K562 (cell line): ENCODE measurements around the gene CCND3. TPM values are rescaled to one million over a fixed set of nuclear protein-coding genes. Genes with fewer than 3 reads are reported as not detected.

Experiments used
- BRF1 ChIP-seq: IDR thresholded peaks from 3 replicates; pipeline ENCODE4 v1.6.1; 2011; ENCODE audit warnings: borderline replicate concordance, mild to moderate bottlenecking; ENCODE audit not compliant: insufficient read length; ENCODE audit errors: extremely low read depth
- CREB1 ChIP-seq, 2 experiments: sonication (generic) in 1 of 2; formaldehyde crosslinking in 1 of 2; IDR thresholded peaks; 2 replicates each; pipeline versions ENCODE4 v1.6.1 to v1.8.0; 2012 to 2022; ENCODE audit warnings: inconsistent platforms in 1 of 2, mild to moderate bottlenecking in 1 of 2, missing genetic modification reagents in 1 of 2, moderate library complexity in 1 of 2
- EP400 ChIP-seq: fragments of 450-650 bp; IDR thresholded peaks from 2 replicates; pipeline ENCODE4 v1.6.1; 2017; ENCODE audit warnings: antibody characterized with exemption, mild to moderate bottlenecking, moderate library complexity
- ETV1 ChIP-seq: fragments of 450-650 bp; conservative IDR thresholded peaks from 2 replicates; pipeline ENCODE4 v1.6.1; 2016; ENCODE audit warnings: missing genetic modification characterization, control low read depth, low read depth, missing compliant biosample characterization
- HMGXB4 ChIP-seq: sonication (generic); formaldehyde crosslinking; IDR thresholded peaks from 2 replicates; pipeline ENCODE4 v1.8.1; 2023; ENCODE audit warnings: mild to moderate bottlenecking, missing genetic modification reagents
- MTA1 ChIP-seq: fragments of 450-650 bp; IDR thresholded peaks from 2 replicates; pipeline ENCODE4 v1.6.1; 2017; ENCODE audit warnings: borderline replicate concordance
- MYBL2 ChIP-seq, 2 experiments: fragments of 450-650 bp in 1 of 2; sonication (generic) in 1 of 2; formaldehyde crosslinking in 1 of 2; IDR thresholded peaks; 2 replicates each; pipeline versions ENCODE4 v1.6.1 to v1.8.1; 2017 to 2022; ENCODE audit warnings: borderline replicate concordance in 1 of 2, inconsistent platforms in 1 of 2, low read depth in 1 of 2, mild to moderate bottlenecking in 1 of 2, missing genetic modification reagents in 1 of 2, moderate library complexity in 1 of 2
- PHB2 ChIP-seq: fragments of 450-650 bp; IDR thresholded peaks from 2 replicates; pipeline ENCODE4 v1.6.1; 2017; ENCODE audit warnings: low read depth
- SETDB1 ChIP-seq: IDR thresholded peaks from one replicate; pipeline ENCODE4 v1.6.1; 2012; ENCODE audit warnings: low read length, control low read depth, inconsistent platforms
- TSC22D4 ChIP-seq: fragments of 450-650 bp; IDR thresholded peaks from 2 replicates; pipeline ENCODE4 v1.6.1; 2016; ENCODE audit warnings: missing genetic modification characterization, missing biosample characterization, control low read depth
- ZBTB11 ChIP-seq, 3 experiments: fragments of 200-800 bp in 1 of 3; fragments of 250-450 bp in 1 of 3; fragments of 450-650 bp in 1 of 3; sonication (Bioruptor Pico) in 1 of 3; sonication (Bioruptor generic) in 1 of 3; formaldehyde crosslinking in 1 of 3; IDR thresholded peaks; 2 replicates each; pipeline versions ENCODE4 v1.6.1 to v1.8.0; 2016 to 2022; ENCODE audit warnings: mild to moderate bottlenecking in 2 of 3, missing genetic modification characterization in 2 of 3, missing compliant biosample characterization in 1 of 3, moderate library complexity in 1 of 3
- ZBTB17 ChIP-seq: fragments of 450-650 bp; formaldehyde crosslinking; IDR thresholded peaks from 2 replicates; pipeline ENCODE4 v1.4.0; 2020; ENCODE audit warnings: mild to moderate bottlenecking
- ZBTB34 ChIP-seq: fragments of 250-450 bp; sonication (Bioruptor Pico); IDR thresholded peaks from 2 replicates; pipeline ENCODE4 v1.8.0; 2021; ENCODE audit warnings: mild to moderate bottlenecking, moderate library complexity
- ZNF217 ChIP-seq: sonication (generic); formaldehyde crosslinking; IDR thresholded peaks from 2 replicates; pipeline ENCODE4 v1.8.0; 2022; ENCODE audit warnings: mild to moderate bottlenecking, missing genetic modification reagents
- ZNF511 ChIP-seq: sonication (generic); formaldehyde crosslinking; IDR thresholded peaks from 2 replicates; pipeline ENCODE4 v1.8.0; 2022; ENCODE audit warnings: mild to moderate bottlenecking, missing genetic modification reagents
- ZNF586 ChIP-seq: fragments of 450-650 bp; formaldehyde crosslinking; conservative IDR thresholded peaks from 2 replicates; pipeline ENCODE4 v1.4.0; 2020; ENCODE audit warnings: mild to moderate bottlenecking, moderate library complexity
- polyA plus RNA-seq, 8 experiments: library from polyadenylated mRNA; depleted of rRNA in 4 of 8; stranded (reverse) in 5 of 8; unstranded in 3 of 8; fragments of >200 nt; fragmentation: Nextera tagmentation in 2 of 8; fragmentation: Illumina TruSeq in 1 of 8; extraction: Ambion mirVana in 2 of 8; extraction: Trizol in 1 of 8; gene quantifications; 2 replicates each; pipeline versions ENCODE4 v1.2.1 to v1.2.3, GENCODE V29; 2011 to 2014; ENCODE audit warnings: inconsistent platforms in 1 of 8, missing spikeins in 1 of 8
- total RNA-seq, 7 experiments: library from RNA; depleted of rRNA in 6 of 7; stranded (reverse); fragments of >200 nt in 6 of 7; fragmentation: Illumina TruSeq in 2 of 7; extraction: Trizol in 2 of 7; gene quantifications; 2 replicates each; pipeline versions ENCODE4 v1.2.1 to v1.2.3, GENCODE V29; 2011 to 2021; ENCODE audit warnings: low replicate concordance in 1 of 7
- TF ChIP-seq, protein P1 (sequence below): sonication (generic); formaldehyde crosslinking; IDR thresholded peaks from 2 replicates; pipeline ENCODE4 v1.8.0; 2022; ENCODE audit warnings: missing genetic modification reagents, mild to moderate bottlenecking, moderate library complexity, borderline replicate concordance

CCND3 gene
- total and polyA plus RNA-seq, 9 of the 15 experiments (the other 6 are each of a cell fraction or from before 2014, with no cell fraction given): 21.5 to 204 (median 97.4) TPM

DNA sequence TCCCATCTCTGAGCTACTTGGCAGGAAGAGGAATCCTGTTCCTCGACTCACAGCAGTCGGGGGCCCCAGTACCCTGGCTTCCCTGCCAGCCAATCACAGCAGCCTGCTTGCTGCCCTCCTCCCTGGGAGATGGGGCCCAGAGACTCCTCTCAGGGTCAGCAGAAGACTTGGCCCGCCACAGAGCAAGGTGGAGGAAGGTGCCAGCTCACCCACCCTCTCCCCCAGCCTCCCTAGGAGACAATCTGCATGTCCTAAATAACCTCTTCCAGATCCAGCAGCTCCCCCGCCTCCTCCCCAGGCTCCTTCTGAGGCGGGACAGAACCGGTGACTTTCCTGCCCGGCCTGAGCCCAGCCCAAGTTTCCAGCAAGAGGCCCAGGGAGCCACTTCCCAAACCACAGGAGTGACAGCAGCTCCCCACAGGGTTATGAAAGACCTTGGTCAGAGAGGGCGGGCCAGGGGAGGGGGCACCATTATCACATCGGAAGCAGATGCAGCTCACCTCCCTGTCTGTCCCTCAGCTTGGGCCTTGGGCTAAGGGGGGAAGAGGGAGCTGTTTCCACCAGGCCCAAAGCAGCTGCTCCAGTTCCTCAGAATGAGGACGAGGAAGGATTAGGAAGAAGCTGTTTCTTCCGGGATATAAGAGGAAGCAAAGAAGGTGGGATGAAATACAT, 2.3 kb downstream of the CCND3 start (continued):
- TF ChIP-seq ZBTB34: no peak
- TF ChIP-seq SETDB1: peak; percentile 34
- TF ChIP-seq ETV1 (tag): peak; percentile 94
- no peak for TF ChIP-seq ZNF217 (CRISPR knock-in tag)
- TF ChIP-seq TSC22D4 (tag): no peak
- TF ChIP-seq EP400: peak; percentile 53; the same call in 1 of the 2 replicates
- TF ChIP-seq ZNF586 (CRISPR knock-in tag): no peak
- TF ChIP-seq PHB2: no peak
- TF ChIP-seq, protein P1, sequence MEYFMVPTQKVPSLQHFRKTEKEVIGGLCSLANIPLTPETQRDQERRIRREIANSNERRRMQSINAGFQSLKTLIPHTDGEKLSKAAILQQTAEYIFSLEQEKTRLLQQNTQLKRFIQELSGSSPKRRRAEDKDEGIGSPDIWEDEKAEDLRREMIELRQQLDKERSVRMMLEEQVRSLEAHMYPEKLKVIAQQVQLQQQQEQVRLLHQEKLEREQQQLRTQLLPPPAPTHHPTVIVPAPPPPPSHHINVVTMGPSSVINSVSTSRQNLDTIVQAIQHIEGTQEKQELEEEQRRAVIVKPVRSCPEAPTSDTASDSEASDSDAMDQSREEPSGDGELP (CRISPR knock-in tag): peak; percentile 78; the same call in 1 of the 2 replicates
- TF ChIP-seq MYBL2 (IDR thresholded peaks at IDR 0.05; ENCODE audit: low read depth): no peak
- no peak for TF ChIP-seq MYBL2 (CRISPR knock-in tag; IDR thresholded peaks at IDR 0.05; ENCODE audit: borderline replicate concordance)
- peak; percentile 39; the same call in 1 of the 2 replicates for TF ChIP-seq CREB1 (IDR thresholded peaks at IDR 0.05)
- TF ChIP-seq CREB1 (CRISPR knock-in tag; IDR thresholded peaks at IDR 0.05): no peak
- TF ChIP-seq ZBTB11 (CRISPR knock-in tag; IDR thresholded peaks at IDR 0.05): peak in 1 of 3 experiments; percentile 40; a peak in 1 of 6 replicates
- no peak for TF ChIP-seq BRF1
- TF ChIP-seq HMGXB4 (CRISPR knock-in tag): no peak
- TF ChIP-seq ZBTB17 (CRISPR knock-in tag): no peak
- 0 out of 2 replicates have a peak, but pooled peaks have one; percentile 28 for TF ChIP-seq ZNF511 (CRISPR knock-in tag)
- TF ChIP-seq MTA1: no peak; the same call in 1 of the 2 replicates
